ENCODE results near the gene NR0B2. TPM values are rescaled to one million over a fixed set of nuclear protein-coding genes. Genes with fewer than 3 reads are reported as not detected.

Gene NR0B2
- total RNA-seq (2022) (0.34 TPM in 1 of 2 replicates, not detected in the other), Bru-seq, nascent RNA (percentile 30 among the genes with signal in this experiment), BruChase-seq, experiment 1, labeled RNA remaining after a 2-hour chase (not detected), BruChase-seq, experiment 2, labeled RNA remaining after a 6-hour chase (not detected)
- long read RNA-seq: 0 reads

DNA sequence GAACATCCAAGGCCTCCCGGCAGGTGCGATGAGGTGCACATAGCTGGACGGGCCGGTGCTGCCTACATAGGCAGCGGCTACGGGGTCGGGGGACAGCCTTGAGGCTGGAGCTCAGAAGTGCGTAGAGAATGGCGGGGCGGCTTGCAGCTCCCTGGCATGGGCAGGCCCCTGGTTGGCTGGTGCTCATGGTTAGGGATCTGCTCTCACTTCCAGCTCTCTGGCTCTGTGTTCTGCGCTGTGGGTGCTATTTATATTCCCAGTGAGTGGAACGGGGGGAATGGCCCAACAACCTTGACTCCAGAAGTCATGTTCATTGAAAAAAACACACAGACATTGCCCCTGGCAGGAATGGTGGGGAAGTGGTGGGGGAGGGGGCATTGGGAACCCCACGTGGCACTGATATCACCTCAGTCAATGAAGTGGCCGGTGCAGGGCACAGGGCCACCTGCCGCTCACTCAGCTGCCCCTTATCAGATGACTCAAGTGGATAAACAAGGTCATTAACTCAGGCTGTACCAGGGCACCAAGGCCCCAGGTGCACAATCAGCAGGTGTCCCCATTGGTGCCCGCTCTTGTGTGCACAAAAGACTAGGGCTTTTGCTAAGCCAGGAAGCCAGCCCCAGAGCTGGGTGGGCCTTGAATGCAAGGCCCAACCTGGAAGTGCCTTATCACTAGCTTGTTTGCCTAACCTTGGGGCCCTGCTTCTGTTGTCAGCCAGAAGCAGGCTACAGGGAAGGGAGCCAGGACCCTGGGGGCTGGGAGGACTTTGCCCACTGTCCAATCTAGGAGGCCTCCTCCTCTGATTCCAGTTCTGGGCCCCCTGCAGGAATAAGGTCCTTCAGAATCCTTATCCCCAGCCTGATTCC is at the start of gene NR0B2:
NR0B2 (minus strand) TSS at position 222 of the 866 bp plus-strand sequence; CDS start at position 187, 35 bp downstream.
- no peak within 1 kb of the TSS for H3K4me3 ChIP-seq (ENCODE audit: low read depth, low read length)
- Mint-ChIP-seq H3K36me3 (ENCODE audit: insufficient read depth, unreplicated experiment) (no peaks in the 10 kb centered on the region), H3K4me1 (ENCODE audit: low read depth, unreplicated experiment) (peaks cover 15% of the 10 kb centered on the region), H3K27me3 (ENCODE audit: insufficient read depth, unreplicated experiment) (no peaks in the 10 kb centered on the region), H3K27ac (ENCODE audit: unreplicated experiment) (peak within 1 kb of the TSS; percentile 25), H3K9me3 (ENCODE audit: unreplicated experiment) (no peaks in the 10 kb centered on the region), H3K4me3 (ENCODE audit: unreplicated experiment) (no peak within 1 kb of the TSS)
- ChIA-PET POLR2A (interaction anchor here (0.6 to 1.3 kb wide), 7 partner anchors 14 to 227 kb away, joined by 3 to 21 read pairs (median 3); partner anchors contain the start of genes GPATCH3, GPN2 and TRNP1), CTCF (interaction anchor here (0.7 to 1.3 kb wide), 7 partner anchors 10 to 419 kb away, joined by 3 to 9 read pairs (median 3); partner anchors contain the start of genes GPATCH3 and GPN2)
- no peaks in the 10 kb centered on the region for H3K9me3 ChIP-seq
- BruUV-seq (replicated peaks): no TSS peak
- no peaks in the 10 kb centered on the region for H3K27me3 ChIP-seq (replicated peaks; ENCODE audit: control insufficient read depth, insufficient read depth, low read length)
- H3K4me1 ChIP-seq: peaks cover 37% of the 10 kb centered on the region
- intact Hi-C loops (cut with micrococcal nuclease; ENCODE audit: unreplicated experiment): loop anchor here (1.0 kb wide), 2 partner anchors 14 to 24 kb away; partner anchors contain the start of genes GPATCH3 and GPN2
- no peak for TF ChIP-seq CTCF (IDR thresholded peaks at IDR 0.05; ENCODE audit: insufficient read depth in 1 of 2, low read depth in 1 of 2, low read length in 1 of 2, severe bottlenecking in 1 of 2, unreplicated experiment in 1 of 2)
- peak; percentile 83 to 93 for DNase-seq
- no peaks in the 10 kb centered on the region; the same call in 1 of the 2 replicates for H3K36me3 ChIP-seq (ENCODE audit: control insufficient read depth, insufficient read depth, low read length)

DNA sequence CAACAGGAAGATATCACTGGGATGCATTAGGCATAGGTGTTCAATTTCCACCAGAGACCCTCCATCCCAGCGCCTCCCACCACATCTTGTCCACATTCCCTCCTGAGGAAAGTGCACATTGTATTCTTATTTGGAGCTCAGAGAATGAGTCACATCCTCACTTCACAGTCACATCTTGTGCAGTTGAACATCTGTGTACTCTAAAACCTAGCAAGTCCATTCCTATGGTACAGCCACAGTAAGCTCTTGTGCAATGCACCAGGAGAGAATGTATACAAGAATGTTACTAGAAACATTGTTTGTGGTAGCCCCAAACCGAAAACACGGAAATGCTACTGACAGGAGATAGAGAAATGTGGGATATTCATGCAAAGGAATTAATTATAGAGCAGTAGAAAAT is 48.1 kb upstream of the NR0B2 start:
- no peak for TF ChIP-seq CTCF (IDR thresholded peaks at IDR 0.05; ENCODE audit: insufficient read depth in 1 of 2, low read depth in 1 of 2, low read length in 1 of 2, severe bottlenecking in 1 of 2, unreplicated experiment in 1 of 2)
- ChIA-PET POLR2A (no interaction called here), CTCF (no interaction called here)
- intact Hi-C loops (cut with micrococcal nuclease; ENCODE audit: unreplicated experiment): no loop called here
- Mint-ChIP-seq H3K4me1 (ENCODE audit: low read depth, unreplicated experiment) (no peaks in the 10 kb centered on the region), H3K27ac (ENCODE audit: unreplicated experiment) (no peak overlapping the region), H3K36me3 (ENCODE audit: insufficient read depth, unreplicated experiment) (peaks cover 6% of the 10 kb centered on the region), H3K27me3 (ENCODE audit: insufficient read depth, unreplicated experiment) (no peaks in the 10 kb centered on the region), H3K4me3 (ENCODE audit: unreplicated experiment) (no peak overlapping the region), H3K9me3 (ENCODE audit: unreplicated experiment) (no peaks in the 10 kb centered on the region)
- Histone ChIP-seq H3K36me3 (ENCODE audit: control insufficient read depth, insufficient read depth, low read length) (no peaks in the 10 kb centered on the region), H3K9me3 (no peaks in the 10 kb centered on the region), H3K4me1 (0 out of 2 replicates have a peak, but pooled peaks cover 2% of the 10 kb centered on the region), H3K27me3 (replicated peaks; ENCODE audit: control insufficient read depth, insufficient read depth, low read length) (no peaks in the 10 kb centered on the region), H3K4me3 (ENCODE audit: low read depth, low read length) (no peak overlapping the region)
- DNase-seq: no peak
- BruUV-seq (replicated peaks): no TSS peak

- no peaks in the 10 kb centered on the region for H3K36me3 ChIP-seq (ENCODE audit: control insufficient read depth, insufficient read depth, low read length)
- 0 out of 2 replicates have a peak, but pooled peaks cover 2% of the 10 kb centered on the region for H3K4me1 ChIP-seq
- ChIA-PET POLR2A (interaction anchor here (0.5 to 0.7 kb wide), 4 partner anchors 9 to 719 kb away, joined by 3 to 13 read pairs (median 5); no protein-coding TSS in a partner anchor), CTCF (interaction anchor here (0.6 to 1.2 kb wide), 8 partner anchors 13 to 537 kb away, joined by 3 to 8 read pairs (median 6); no protein-coding TSS in a partner anchor)
- Mint-ChIP-seq H3K27me3 (ENCODE audit: insufficient read depth, unreplicated experiment) (no peaks in the 10 kb centered on the region), H3K4me1 (ENCODE audit: low read depth, unreplicated experiment) (no peaks in the 10 kb centered on the region), H3K4me3 (ENCODE audit: unreplicated experiment) (peak overlapping the region; percentile 84), H3K27ac (ENCODE audit: unreplicated experiment) (peak overlapping the region; percentile 89), H3K36me3 (ENCODE audit: insufficient read depth, unreplicated experiment) (peaks cover 6% of the 10 kb centered on the region), H3K9me3 (ENCODE audit: unreplicated experiment) (no peaks in the 10 kb centered on the region)
- TSS peak; percentile 58 for BruUV-seq (replicated peaks)
- DNase-seq: no peak
- intact Hi-C loops (cut with micrococcal nuclease; ENCODE audit: unreplicated experiment): no loop called here
- H3K4me3 ChIP-seq (ENCODE audit: low read depth, low read length): peak overlapping the region; percentile 90
- TF ChIP-seq CTCF (IDR thresholded peaks at IDR 0.05; ENCODE audit: insufficient read depth in 1 of 2, low read depth in 1 of 2, low read length in 1 of 2, severe bottlenecking in 1 of 2, unreplicated experiment in 1 of 2): no peak
- H3K9me3 ChIP-seq: no peaks in the 10 kb centered on the region
- H3K27me3 ChIP-seq (replicated peaks; ENCODE audit: control insufficient read depth, insufficient read depth, low read length): no peaks in the 10 kb centered on the region
Measured at GRCh38 chr1:26960625-26960966, 46.8 kb upstream of the NR0B2 start.

Measured in Caco-2 (cell line).